ENCODE measurements around the gene COX18.

COX18 gene

DNA sequence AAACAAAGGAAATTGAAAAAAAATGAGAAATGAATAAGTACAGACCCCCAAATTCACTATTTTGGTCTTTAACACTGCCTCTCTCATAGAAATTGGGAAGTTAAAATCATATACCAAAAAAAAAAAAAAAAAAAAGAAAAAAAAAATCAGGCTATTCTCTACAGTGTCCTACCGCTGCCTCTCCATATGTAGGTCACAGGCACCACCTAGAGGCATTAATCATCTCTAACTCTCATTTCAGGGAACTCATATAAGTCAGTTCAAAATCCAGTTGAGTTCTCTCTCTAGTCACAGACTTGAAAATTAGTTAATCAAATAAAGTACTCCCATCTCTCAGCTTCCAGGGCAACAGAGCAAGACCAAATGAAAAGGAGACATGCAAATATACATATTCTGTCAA lies 47.9 kb downstream of the COX18 start:
- ATAC-seq = peak; percentile 96
- TF ChIP-seq ZNF565 (CRISPR knock-in tag; conservative IDR thresholded peaks at IDR 0.05; ENCODE audit: low read depth) (no peak), GLIS3 (CRISPR knock-in tag; IDR thresholded peaks at IDR 0.05) (no peak), ZNF8 (CRISPR knock-in tag; IDR thresholded peaks at IDR 0.05) (no peak), PPARA (CRISPR knock-in tag; IDR thresholded peaks at IDR 0.05; ENCODE audit: borderline replicate concordance) (no peak), BACH2 (CRISPR knock-in tag; IDR thresholded peaks at IDR 0.05; ENCODE audit: borderline replicate concordance) (no peak), CSRNP3 (CRISPR knock-in tag; IDR thresholded peaks at IDR 0.05) (no peak), ZFP3 (CRISPR knock-in tag; IDR thresholded peaks at IDR 0.05) (no peak), CSDC2 (CRISPR knock-in tag; IDR thresholded peaks at IDR 0.05) (no peak), OSR1 (CRISPR knock-in tag; IDR thresholded peaks at IDR 0.05) (no peak), ARNTL (CRISPR knock-in tag; IDR thresholded peaks at IDR 0.05; ENCODE audit: borderline replicate concordance, low read depth) (no peak), SNAI2 (CRISPR knock-in tag; IDR thresholded peaks at IDR 0.05) (no peak), ISL1 (CRISPR knock-in tag; IDR thresholded peaks at IDR 0.05) (no peak), RARB (CRISPR knock-in tag; IDR thresholded peaks at IDR 0.05) (no peak), TOX (CRISPR knock-in tag; IDR thresholded peaks at IDR 0.05; ENCODE audit: borderline replicate concordance) (no peak), ZC3H10 (CRISPR knock-in tag; IDR thresholded peaks at IDR 0.05) (no peak)
- TF ChIP-seq, protein P1, sequence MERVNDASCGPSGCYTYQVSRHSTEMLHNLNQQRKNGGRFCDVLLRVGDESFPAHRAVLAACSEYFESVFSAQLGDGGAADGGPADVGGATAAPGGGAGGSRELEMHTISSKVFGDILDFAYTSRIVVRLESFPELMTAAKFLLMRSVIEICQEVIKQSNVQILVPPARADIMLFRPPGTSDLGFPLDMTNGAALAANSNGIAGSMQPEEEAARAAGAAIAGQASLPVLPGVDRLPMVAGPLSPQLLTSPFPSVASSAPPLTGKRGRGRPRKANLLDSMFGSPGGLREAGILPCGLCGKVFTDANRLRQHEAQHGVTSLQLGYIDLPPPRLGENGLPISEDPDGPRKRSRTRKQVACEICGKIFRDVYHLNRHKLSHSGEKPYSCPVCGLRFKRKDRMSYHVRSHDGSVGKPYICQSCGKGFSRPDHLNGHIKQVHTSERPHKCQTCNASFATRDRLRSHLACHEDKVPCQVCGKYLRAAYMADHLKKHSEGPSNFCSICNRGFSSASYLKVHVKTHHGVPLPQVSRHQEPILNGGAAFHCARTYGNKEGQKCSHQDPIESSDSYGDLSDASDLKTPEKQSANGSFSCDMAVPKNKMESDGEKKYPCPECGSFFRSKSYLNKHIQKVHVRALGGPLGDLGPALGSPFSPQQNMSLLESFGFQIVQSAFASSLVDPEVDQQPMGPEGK (CRISPR knock-in tag; IDR thresholded peaks at IDR 0.05; ENCODE audit: borderline replicate concordance) = no peak

- TF ChIP-seq TOX (CRISPR knock-in tag; IDR thresholded peaks at IDR 0.05; ENCODE audit: borderline replicate concordance) (no peak), ISL1 (CRISPR knock-in tag; IDR thresholded peaks at IDR 0.05) (no peak), ZC3H10 (CRISPR knock-in tag; IDR thresholded peaks at IDR 0.05) (no peak), SNAI2 (CRISPR knock-in tag; IDR thresholded peaks at IDR 0.05) (no peak), ZNF8 (CRISPR knock-in tag; IDR thresholded peaks at IDR 0.05) (no peak), POU6F1 (CRISPR knock-in tag; IDR thresholded peaks at IDR 0.05; ENCODE audit: borderline replicate concordance, low read depth) (no peak), ESRRG (CRISPR knock-in tag; IDR thresholded peaks at IDR 0.05) (no peak), ZNF70 (CRISPR knock-in tag; IDR thresholded peaks at IDR 0.05) (no peak)
- TF ChIP-seq, protein P2, sequence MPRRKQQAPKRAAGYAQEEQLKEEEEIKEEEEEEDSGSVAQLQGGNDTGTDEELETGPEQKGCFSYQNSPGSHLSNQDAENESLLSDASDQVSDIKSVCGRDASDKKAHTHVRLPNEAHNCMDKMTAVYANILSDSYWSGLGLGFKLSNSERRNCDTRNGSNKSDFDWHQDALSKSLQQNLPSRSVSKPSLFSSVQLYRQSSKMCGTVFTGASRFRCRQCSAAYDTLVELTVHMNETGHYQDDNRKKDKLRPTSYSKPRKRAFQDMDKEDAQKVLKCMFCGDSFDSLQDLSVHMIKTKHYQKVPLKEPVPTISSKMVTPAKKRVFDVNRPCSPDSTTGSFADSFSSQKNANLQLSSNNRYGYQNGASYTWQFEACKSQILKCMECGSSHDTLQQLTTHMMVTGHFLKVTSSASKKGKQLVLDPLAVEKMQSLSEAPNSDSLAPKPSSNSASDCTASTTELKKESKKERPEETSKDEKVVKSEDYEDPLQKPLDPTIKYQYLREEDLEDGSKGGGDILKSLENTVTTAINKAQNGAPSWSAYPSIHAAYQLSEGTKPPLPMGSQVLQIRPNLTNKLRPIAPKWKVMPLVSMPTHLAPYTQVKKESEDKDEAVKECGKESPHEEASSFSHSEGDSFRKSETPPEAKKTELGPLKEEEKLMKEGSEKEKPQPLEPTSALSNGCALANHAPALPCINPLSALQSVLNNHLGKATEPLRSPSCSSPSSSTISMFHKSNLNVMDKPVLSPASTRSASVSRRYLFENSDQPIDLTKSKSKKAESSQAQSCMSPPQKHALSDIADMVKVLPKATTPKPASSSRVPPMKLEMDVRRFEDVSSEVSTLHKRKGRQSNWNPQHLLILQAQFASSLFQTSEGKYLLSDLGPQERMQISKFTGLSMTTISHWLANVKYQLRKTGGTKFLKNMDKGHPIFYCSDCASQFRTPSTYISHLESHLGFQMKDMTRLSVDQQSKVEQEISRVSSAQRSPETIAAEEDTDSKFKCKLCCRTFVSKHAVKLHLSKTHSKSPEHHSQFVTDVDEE (CRISPR knock-in tag; IDR thresholded peaks at IDR 0.05) = no peak
- peak; percentile 61; the same call in 2 of the 3 replicates for ATAC-seq
These were observed 50.0 kb downstream of the COX18 start for GRCh38 chr4:73019462-73020047.

DNA sequence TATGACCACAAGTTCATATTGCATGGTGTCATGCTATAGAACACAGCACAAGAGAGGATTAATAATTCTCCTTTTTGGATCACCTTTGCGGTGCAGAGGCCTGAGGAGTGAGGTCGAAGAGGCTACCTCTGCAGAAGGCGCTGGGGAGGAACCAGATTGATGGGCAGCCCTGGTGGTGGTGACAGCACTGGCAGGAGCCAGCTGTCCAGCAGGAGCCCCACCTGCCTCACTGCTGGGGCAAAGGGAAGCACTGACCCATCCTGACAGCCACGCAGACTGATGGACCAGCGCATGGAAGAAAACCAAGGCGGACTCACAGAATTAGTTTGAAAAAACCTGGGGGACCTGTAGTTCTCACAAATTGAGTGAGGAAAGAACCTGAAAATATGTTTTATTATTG lies 50.9 kb downstream of the COX18 start:
- no peak for ATAC-seq
- TF ChIP-seq ZFP3 (CRISPR knock-in tag; IDR thresholded peaks at IDR 0.05) = no peak
- no peak for TF ChIP-seq BACH2 (CRISPR knock-in tag; IDR thresholded peaks at IDR 0.05; ENCODE audit: borderline replicate concordance)
- TF ChIP-seq RARB (CRISPR knock-in tag; IDR thresholded peaks at IDR 0.05) = no peak
- TF ChIP-seq ISL1 (CRISPR knock-in tag; IDR thresholded peaks at IDR 0.05) = no peak
- TF ChIP-seq ARNTL (CRISPR knock-in tag; IDR thresholded peaks at IDR 0.05; ENCODE audit: borderline replicate concordance, low read depth) = no peak
- no peak for TF ChIP-seq ZFP30 (CRISPR knock-in tag; IDR thresholded peaks at IDR 0.05)
- TF ChIP-seq CSRNP3 (CRISPR knock-in tag; IDR thresholded peaks at IDR 0.05) = no peak
- no peak for TF ChIP-seq OSR1 (CRISPR knock-in tag; IDR thresholded peaks at IDR 0.05)
- no peak for TF ChIP-seq GLIS3 (CRISPR knock-in tag; IDR thresholded peaks at IDR 0.05)
- no peak for TF ChIP-seq ZNF8 (CRISPR knock-in tag; IDR thresholded peaks at IDR 0.05)
- no peak for TF ChIP-seq POU6F1 (CRISPR knock-in tag; IDR thresholded peaks at IDR 0.05; ENCODE audit: borderline replicate concordance, low read depth)
- TF ChIP-seq, protein P2 (CRISPR knock-in tag; IDR thresholded peaks at IDR 0.05) = no peak
- TF ChIP-seq TOX (CRISPR knock-in tag; IDR thresholded peaks at IDR 0.05; ENCODE audit: borderline replicate concordance) = no peak
- no peak for TF ChIP-seq CSDC2 (CRISPR knock-in tag; IDR thresholded peaks at IDR 0.05)
- TF ChIP-seq PPARA (CRISPR knock-in tag; IDR thresholded peaks at IDR 0.05; ENCODE audit: borderline replicate concordance) = no peak
- TF ChIP-seq ZNF70 (CRISPR knock-in tag; IDR thresholded peaks at IDR 0.05) = no peak
- no peak for TF ChIP-seq ESRRG (CRISPR knock-in tag; IDR thresholded peaks at IDR 0.05)
- no peak for TF ChIP-seq ZNF565 (CRISPR knock-in tag; conservative IDR thresholded peaks at IDR 0.05; ENCODE audit: low read depth)

Data from SK-N-SH treated with all-trans-retinoic acid at 6 μM for 48 hours (cell line).